DND-41 (cell line): ENCODE results near the gene FOXP4.

Experiments used
- ATAC-seq: fragments of 200-7000 bp; cut with Tn5 transposase; 3 replicates; pipeline ENCODE4 v1.9.1; 2021; ENCODE audit warnings: low read depth; ENCODE audit not compliant: insufficient read depth
- DNase-seq: peaks from one replicate; pipeline ENCODE4 v3.0.0-alpha.2; 2020
- H2AFZ ChIP-seq: 2 replicates; pipeline ENCODE4 v1.6.0; 2012; ENCODE audit warnings: low read depth, low read length
- H3K27ac ChIP-seq: 2 replicates; pipeline ENCODE4 v1.5.1; 2012; ENCODE audit warnings: low read length, inconsistent platforms
- H3K27me3 ChIP-seq: fragments of 200-600 bp; sonication (generic); 2 replicates; pipeline ENCODE4 v1.6.0; 2012; ENCODE audit warnings: low read length, mild to moderate bottlenecking, inconsistent platforms; ENCODE audit not compliant: insufficient read depth, poor library complexity
- H3K36me3 ChIP-seq: 2 replicates; pipeline ENCODE4 v1.5.1; 2012; ENCODE audit warnings: low read length, inconsistent platforms; ENCODE audit not compliant: insufficient read depth
- H3K4me1 ChIP-seq: 2 replicates; pipeline ENCODE4 v1.5.1; 2012; ENCODE audit warnings: mild to moderate bottlenecking, low read length; ENCODE audit not compliant: insufficient read depth
- H3K4me2 ChIP-seq: 2 replicates; pipeline ENCODE4 v1.6.0; 2012; ENCODE audit warnings: mild to moderate bottlenecking, moderate library complexity, low read length, inconsistent platforms; ENCODE audit not compliant: insufficient read depth
- H3K4me3 ChIP-seq, 2 experiments: fragments of 200-600 bp in 1 of 2; shearing (Covaris generic) in 1 of 2; 2 replicates each; pipeline ENCODE4 v1.5.1; 2012 to 2016; ENCODE audit warnings: inconsistent platforms in 2 of 2, low read length in 2 of 2, mild to moderate bottlenecking in 2 of 2, low read depth in 1 of 2, moderate library complexity in 1 of 2
- H3K79me2 ChIP-seq: 2 replicates; pipeline ENCODE4 v1.6.0; 2012; ENCODE audit warnings: low read length, inconsistent platforms; ENCODE audit not compliant: insufficient read depth
- H3K9ac ChIP-seq: 2 replicates; pipeline ENCODE4 v1.6.0; 2012; ENCODE audit warnings: low read depth, mild to moderate bottlenecking, inconsistent platforms, low read length, moderate library complexity
- H3K9me3 ChIP-seq: 2 replicates; pipeline ENCODE4 v1.5.1; 2012; ENCODE audit warnings: low read length, moderate library complexity, mild to moderate bottlenecking, inconsistent platforms; ENCODE audit not compliant: insufficient read depth, severe bottlenecking
- H4K20me1 ChIP-seq: 2 replicates; pipeline ENCODE4 v1.6.0; 2012; ENCODE audit warnings: low read length; ENCODE audit not compliant: insufficient read depth
- EZH2 ChIP-seq: IDR thresholded peaks from 3 replicates; pipeline ENCODE4 v1.6.1; 2012; ENCODE audit warnings: borderline replicate concordance, low read depth, mild to moderate bottlenecking, moderate library complexity, low read length, inconsistent platforms; ENCODE audit not compliant: severe bottlenecking
- TF ChIP-seq, protein P1 (sequence below): IDR thresholded peaks from 2 replicates; pipeline ENCODE4 v1.5.1; 2012; ENCODE audit warnings: borderline replicate concordance, low read length, moderate library complexity, mild to moderate bottlenecking; ENCODE audit not compliant: poor library complexity, severe bottlenecking; ENCODE audit errors: extremely low read depth

The FOXP4 gene

DNA sequence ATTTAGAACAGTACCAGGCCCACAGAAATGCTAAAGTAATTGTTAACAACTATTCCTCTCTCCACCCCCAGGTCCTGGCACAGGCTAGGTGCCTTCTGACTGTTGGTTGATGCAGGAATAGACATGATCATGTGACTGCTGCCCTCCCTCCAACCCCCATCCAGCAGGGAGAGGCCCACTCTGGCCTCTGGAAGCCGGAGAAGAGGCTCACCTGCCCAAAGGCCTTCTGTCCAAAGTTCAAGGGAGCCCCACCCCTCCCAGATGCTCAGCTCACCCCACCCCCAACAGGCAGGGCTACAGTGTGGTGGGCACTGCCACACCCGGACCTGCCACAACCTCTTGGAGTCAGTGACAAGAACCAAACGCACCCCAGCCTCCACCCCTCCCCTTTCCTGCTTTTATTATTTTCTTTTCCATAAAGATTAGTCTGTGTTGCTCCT, 26.9 kb upstream of the FOXP4 start:
- no peak overlapping the region for H2AFZ ChIP-seq
- no peak overlapping the region for H3K4me2 ChIP-seq
- no peak for DNase-seq
- H3K27ac ChIP-seq = no peak overlapping the region
- no peaks in the 10 kb centered on the region for H3K79me2 ChIP-seq
- H4K20me1 ChIP-seq = no peaks in the 10 kb centered on the region
- H3K9me3 ChIP-seq = no peaks in the 10 kb centered on the region
- H3K4me3 ChIP-seq = no peak overlapping the region
- no peaks in the 10 kb centered on the region for H3K27me3 ChIP-seq
- no peak for ATAC-seq
- no peaks in the 10 kb centered on the region for H3K4me1 ChIP-seq
- no peaks in the 10 kb centered on the region for H3K36me3 ChIP-seq
- no peak overlapping the region for H3K9ac ChIP-seq
- TF ChIP-seq EZH2 = no peak
- TF ChIP-seq, protein P1, sequence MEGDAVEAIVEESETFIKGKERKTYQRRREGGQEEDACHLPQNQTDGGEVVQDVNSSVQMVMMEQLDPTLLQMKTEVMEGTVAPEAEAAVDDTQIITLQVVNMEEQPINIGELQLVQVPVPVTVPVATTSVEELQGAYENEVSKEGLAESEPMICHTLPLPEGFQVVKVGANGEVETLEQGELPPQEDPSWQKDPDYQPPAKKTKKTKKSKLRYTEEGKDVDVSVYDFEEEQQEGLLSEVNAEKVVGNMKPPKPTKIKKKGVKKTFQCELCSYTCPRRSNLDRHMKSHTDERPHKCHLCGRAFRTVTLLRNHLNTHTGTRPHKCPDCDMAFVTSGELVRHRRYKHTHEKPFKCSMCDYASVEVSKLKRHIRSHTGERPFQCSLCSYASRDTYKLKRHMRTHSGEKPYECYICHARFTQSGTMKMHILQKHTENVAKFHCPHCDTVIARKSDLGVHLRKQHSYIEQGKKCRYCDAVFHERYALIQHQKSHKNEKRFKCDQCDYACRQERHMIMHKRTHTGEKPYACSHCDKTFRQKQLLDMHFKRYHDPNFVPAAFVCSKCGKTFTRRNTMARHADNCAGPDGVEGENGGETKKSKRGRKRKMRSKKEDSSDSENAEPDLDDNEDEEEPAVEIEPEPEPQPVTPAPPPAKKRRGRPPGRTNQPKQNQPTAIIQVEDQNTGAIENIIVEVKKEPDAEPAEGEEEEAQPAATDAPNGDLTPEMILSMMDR = no peak

DNA sequence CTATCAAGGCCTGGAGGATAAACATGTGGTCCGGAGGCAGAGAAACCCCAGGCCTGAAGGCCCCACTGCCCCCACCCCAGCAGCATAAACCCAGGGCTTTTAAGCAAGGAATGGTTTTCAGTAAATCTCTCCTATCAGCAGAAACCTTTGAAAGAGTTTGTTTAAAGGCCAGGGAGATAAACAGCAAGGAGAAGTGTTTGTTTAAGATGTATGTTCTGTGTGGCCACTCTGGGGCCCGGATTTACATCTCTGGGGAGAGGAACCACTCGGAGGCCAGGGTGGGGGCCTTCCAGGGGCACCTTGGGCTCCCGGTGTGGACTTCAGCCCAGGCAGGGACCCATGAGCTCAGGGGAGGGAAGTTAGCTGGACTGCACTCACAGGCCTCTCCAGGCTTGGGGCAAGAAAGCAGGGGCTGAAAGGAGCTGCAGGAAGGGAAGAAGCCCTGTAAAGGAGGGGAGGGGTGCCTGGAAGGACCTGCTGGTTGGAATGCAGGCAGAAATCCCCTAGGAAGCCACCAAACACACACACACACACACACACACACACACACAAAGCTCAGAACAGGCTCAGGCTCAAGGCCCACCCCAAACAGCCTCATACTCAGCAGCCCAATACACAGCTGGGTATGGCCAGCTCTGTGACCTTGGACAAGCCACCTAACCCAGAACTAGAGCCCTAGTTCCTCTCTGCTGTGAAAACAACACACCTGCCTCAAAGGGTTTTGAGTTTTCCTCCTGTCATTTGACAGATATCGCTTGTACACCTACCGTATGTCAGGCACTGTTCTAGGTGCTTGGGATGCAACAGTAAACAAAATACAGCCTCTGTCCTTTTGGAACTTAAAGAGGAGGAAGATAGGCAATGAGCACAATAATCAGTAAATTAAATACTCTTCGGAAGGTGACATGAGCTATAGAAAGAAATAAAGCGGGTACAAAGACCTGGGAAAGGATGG, 26.2 kb upstream of the FOXP4 start:
- DNase-seq = no peak
- Histone ChIP-seq H2AFZ (no peak overlapping the region), H3K79me2 (no peaks in the 10 kb centered on the region), H3K36me3 (no peaks in the 10 kb centered on the region), H3K4me2 (no peak overlapping the region), H3K27me3 (no peaks in the 10 kb centered on the region), H3K9ac (no peak overlapping the region), H3K27ac (no peak overlapping the region), H4K20me1 (no peaks in the 10 kb centered on the region), H3K9me3 (no peaks in the 10 kb centered on the region), H3K4me1 (no peaks in the 10 kb centered on the region), H3K4me3 (no peak overlapping the region)
- no peak for ATAC-seq
- TF ChIP-seq, protein P1 = no peak
- TF ChIP-seq EZH2 = no peak

DNA sequence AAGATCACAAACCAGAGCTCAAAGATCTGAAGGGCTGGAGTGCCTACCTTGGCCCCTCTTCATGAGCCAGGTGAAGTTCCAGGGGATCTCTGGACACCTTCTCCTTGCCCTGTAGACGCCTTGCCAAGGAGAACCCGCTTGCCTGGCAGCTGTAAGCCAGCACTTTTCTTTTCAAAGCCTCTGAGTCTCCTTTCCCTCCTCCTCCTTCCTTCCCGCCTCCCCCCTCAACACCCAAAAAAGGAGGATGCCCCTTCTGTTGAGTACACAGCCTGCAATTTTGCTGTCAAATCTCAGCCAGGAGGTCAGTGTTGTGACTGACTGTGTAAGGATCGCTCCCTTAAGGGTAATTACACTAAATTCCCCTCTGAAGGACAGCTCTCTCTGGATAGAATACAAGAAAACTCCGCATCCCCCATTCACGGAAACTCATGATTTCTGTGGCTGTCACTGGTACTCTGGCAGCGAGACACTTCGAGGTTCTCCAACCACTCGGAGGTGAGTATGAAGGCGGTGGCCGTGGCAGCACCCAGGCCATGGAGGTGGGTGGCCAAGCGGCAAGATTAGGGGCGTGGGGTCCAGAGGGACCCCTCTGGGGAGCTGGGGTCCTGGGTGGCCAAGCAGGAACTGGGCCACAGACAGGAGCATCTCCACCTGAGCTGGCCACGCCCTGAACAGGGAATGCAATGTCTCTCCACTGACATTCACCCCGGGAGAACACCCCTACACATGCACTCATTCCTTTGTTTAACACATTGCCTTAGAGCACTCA, 23.2 kb upstream of the FOXP4 start:
- TF ChIP-seq, protein P1 = no peak
- TF ChIP-seq EZH2 = no peak
- H3K36me3 ChIP-seq = no peaks in the 10 kb centered on the region
- H3K9me3 ChIP-seq = no peaks in the 10 kb centered on the region
- H4K20me1 ChIP-seq = no peaks in the 10 kb centered on the region; the same call in 1 of the 2 replicates
- H3K27ac ChIP-seq = no peak overlapping the region
- DNase-seq (no peak), ATAC-seq (no peak)
- H3K79me2 ChIP-seq = no peaks in the 10 kb centered on the region
- no peaks in the 10 kb centered on the region for H3K4me1 ChIP-seq
- H3K27me3 ChIP-seq = no peaks in the 10 kb centered on the region
- H3K4me2 ChIP-seq = no peak overlapping the region
- H3K4me3 ChIP-seq = no peak overlapping the region
- H2AFZ ChIP-seq = no peak overlapping the region
- no peak overlapping the region for H3K9ac ChIP-seq
